ENCODE measurements around the gene SMURF1. TPM values are rescaled to one million over a fixed set of nuclear protein-coding genes. Genes with fewer than 3 reads are reported as not detected.

Gene SMURF1
- total and polyA plus RNA-seq, 2 donors (not counting 1 experiment from before 2014, with no cell fraction given): 17.2 to 18.7 TPM

DNA sequence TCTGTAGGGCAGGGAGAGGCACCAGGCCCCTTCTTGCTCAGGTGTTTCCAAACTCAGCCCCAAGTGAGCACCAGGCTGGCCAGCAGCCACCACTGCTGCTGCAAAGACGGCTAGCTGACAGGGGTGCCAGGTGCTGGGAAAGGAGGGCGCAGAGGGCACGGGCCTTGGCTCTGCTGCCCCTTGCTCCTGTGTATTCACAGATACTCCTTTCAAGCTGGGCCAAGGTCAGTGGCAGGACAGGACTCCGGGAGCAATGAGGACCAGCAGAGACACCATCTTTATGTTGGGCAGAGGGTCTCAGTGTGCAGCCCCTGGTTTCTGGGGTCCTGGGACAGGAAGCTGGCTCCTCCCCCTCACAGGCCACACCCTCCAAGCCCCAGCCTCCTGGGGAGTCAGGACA lies 110.1 kb downstream of the SMURF1 start:
- H3K4me2 ChIP-seq (ENCODE audit: extremely low read depth, insufficient read depth, low read length): no peak overlapping the region
- no peaks in the 10 kb centered on the region for H3K79me2 ChIP-seq (ENCODE audit: control insufficient read depth, insufficient read depth, low read length)
- DNase-seq (ENCODE audit: low read depth in 2 of 2): no peak
- no peak overlapping the region for H3K9ac ChIP-seq (ENCODE audit: insufficient read depth, low read length)
- TF ChIP-seq, protein P1, sequence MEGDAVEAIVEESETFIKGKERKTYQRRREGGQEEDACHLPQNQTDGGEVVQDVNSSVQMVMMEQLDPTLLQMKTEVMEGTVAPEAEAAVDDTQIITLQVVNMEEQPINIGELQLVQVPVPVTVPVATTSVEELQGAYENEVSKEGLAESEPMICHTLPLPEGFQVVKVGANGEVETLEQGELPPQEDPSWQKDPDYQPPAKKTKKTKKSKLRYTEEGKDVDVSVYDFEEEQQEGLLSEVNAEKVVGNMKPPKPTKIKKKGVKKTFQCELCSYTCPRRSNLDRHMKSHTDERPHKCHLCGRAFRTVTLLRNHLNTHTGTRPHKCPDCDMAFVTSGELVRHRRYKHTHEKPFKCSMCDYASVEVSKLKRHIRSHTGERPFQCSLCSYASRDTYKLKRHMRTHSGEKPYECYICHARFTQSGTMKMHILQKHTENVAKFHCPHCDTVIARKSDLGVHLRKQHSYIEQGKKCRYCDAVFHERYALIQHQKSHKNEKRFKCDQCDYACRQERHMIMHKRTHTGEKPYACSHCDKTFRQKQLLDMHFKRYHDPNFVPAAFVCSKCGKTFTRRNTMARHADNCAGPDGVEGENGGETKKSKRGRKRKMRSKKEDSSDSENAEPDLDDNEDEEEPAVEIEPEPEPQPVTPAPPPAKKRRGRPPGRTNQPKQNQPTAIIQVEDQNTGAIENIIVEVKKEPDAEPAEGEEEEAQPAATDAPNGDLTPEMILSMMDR (conservative IDR thresholded peaks at IDR 0.05 in 1 of 2, IDR thresholded peaks at IDR 0.05 in 1 of 2; ENCODE audit: low read depth in 1 of 2, low read length in 2 of 2): no peak
- TF ChIP-seq EZH2 (IDR thresholded peaks at IDR 0.05; ENCODE audit: low read length, missing control alignments): no peak
- no peaks in the 10 kb centered on the region for H3K9me3 ChIP-seq (ENCODE audit: control insufficient read depth, insufficient read depth, low read depth, low read length)
- H3K4me1 ChIP-seq (ENCODE audit: control insufficient read depth, extremely low read depth, insufficient read depth, low read length): peaks cover 2% of the 10 kb centered on the region
- no peak overlapping the region for H2AFZ ChIP-seq (ENCODE audit: low read length)
- no peak overlapping the region for H3K4me3 ChIP-seq (replicated peaks in 1 of 4; ENCODE audit: control extremely low read depth in 1 of 4, insufficient read depth in 1 of 4, low read depth in 3 of 4, low read length in 4 of 4)
- H3K27ac ChIP-seq (ENCODE audit: insufficient read depth, low read length): no peak overlapping the region
- H4K20me1 ChIP-seq (ENCODE audit: control insufficient read depth, extremely low read depth, insufficient read depth, low read length): no peaks in the 10 kb centered on the region
- no peaks in the 10 kb centered on the region for H3K27me3 ChIP-seq (ENCODE audit: control insufficient read depth, insufficient read depth, low read length)
- peaks cover 45% of the 10 kb centered on the region for H3K36me3 ChIP-seq (ENCODE audit: control insufficient read depth, insufficient read depth, low read length)

DNA sequence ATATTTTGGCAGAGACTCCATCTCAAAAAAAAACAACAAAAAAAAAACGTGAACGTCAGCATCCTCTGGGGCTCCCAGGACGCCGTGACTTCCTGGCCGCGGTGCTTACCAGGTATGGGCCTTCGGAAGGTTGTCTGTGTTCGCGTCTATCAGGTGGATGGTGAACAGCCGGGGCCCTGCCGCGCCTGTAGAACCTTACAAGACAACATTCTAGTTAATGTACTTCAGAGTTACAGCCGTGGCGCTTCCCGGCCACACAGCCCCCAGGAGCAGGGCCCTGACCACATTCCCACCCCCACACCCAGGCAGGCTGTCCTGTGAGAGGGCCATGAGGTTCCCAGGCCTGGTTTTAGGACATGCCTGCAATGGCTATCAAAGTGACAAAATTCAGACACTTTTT lies 111.0 kb downstream of the SMURF1 start:
- no peak overlapping the region for H3K9ac ChIP-seq (ENCODE audit: insufficient read depth, low read length)
- DNase-seq (ENCODE audit: low read depth in 2 of 2): no peak
- H3K4me3 ChIP-seq (replicated peaks in 1 of 4; ENCODE audit: control extremely low read depth in 1 of 4, insufficient read depth in 1 of 4, low read depth in 3 of 4, low read length in 4 of 4): no peak overlapping the region
- TF ChIP-seq, protein P1 (conservative IDR thresholded peaks at IDR 0.05 in 1 of 2, IDR thresholded peaks at IDR 0.05 in 1 of 2; ENCODE audit: low read depth in 1 of 2, low read length in 2 of 2): no peak
- no peak for TF ChIP-seq EZH2 (IDR thresholded peaks at IDR 0.05; ENCODE audit: low read length, missing control alignments)
- no peaks in the 10 kb centered on the region for H3K27me3 ChIP-seq (ENCODE audit: control insufficient read depth, insufficient read depth, low read length)
- H3K79me2 ChIP-seq (ENCODE audit: control insufficient read depth, insufficient read depth, low read length): no peaks in the 10 kb centered on the region
- no peak overlapping the region for H3K4me2 ChIP-seq (ENCODE audit: extremely low read depth, insufficient read depth, low read length)
- no peak overlapping the region for H3K27ac ChIP-seq (ENCODE audit: insufficient read depth, low read length)
- H3K36me3 ChIP-seq (ENCODE audit: control insufficient read depth, insufficient read depth, low read length): peaks cover 46% of the 10 kb centered on the region
- no peaks in the 10 kb centered on the region for H3K9me3 ChIP-seq (ENCODE audit: control insufficient read depth, insufficient read depth, low read depth, low read length)
- H3K4me1 ChIP-seq (ENCODE audit: control insufficient read depth, extremely low read depth, insufficient read depth, low read length): peaks cover 2% of the 10 kb centered on the region
- no peaks in the 10 kb centered on the region for H4K20me1 ChIP-seq (ENCODE audit: control insufficient read depth, extremely low read depth, insufficient read depth, low read length)
- H2AFZ ChIP-seq (ENCODE audit: low read length): no peak overlapping the region

DNA sequence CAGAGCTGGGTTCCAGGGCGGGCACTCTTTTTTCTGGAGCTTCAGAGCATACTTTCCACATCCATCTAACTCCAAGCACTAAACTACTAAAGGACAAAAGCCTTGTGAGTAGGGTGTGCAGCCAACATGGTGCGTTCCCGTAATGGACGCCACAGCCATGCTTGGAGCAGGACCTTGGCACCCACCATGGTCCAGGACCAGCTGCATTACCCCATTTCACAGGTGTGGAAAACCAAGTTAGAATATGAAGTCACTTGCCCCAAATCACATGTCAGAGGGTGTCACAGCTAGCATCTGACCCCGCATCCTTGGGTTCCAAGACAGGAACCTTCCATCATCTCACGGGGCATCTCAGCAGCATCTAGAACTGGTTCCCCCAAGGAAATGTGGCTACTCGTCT lies 112.4 kb downstream of the SMURF1 start:
- no peaks in the 10 kb centered on the region for H3K9me3 ChIP-seq (ENCODE audit: control insufficient read depth, insufficient read depth, low read depth, low read length)
- no peaks in the 10 kb centered on the region for H3K79me2 ChIP-seq (ENCODE audit: control insufficient read depth, insufficient read depth, low read length)
- no peaks in the 10 kb centered on the region for H3K4me1 ChIP-seq (ENCODE audit: control insufficient read depth, extremely low read depth, insufficient read depth, low read length)
- DNase-seq (ENCODE audit: low read depth in 2 of 2): no peak
- H3K36me3 ChIP-seq (ENCODE audit: control insufficient read depth, insufficient read depth, low read length): peaks cover 39% of the 10 kb centered on the region
- no peaks in the 10 kb centered on the region for H3K27me3 ChIP-seq (ENCODE audit: control insufficient read depth, insufficient read depth, low read length)
- no peak overlapping the region for H3K4me3 ChIP-seq (replicated peaks in 1 of 4; ENCODE audit: control extremely low read depth in 1 of 4, insufficient read depth in 1 of 4, low read depth in 3 of 4, low read length in 4 of 4)
- H4K20me1 ChIP-seq (ENCODE audit: control insufficient read depth, extremely low read depth, insufficient read depth, low read length): no peaks in the 10 kb centered on the region
- TF ChIP-seq EZH2 (IDR thresholded peaks at IDR 0.05; ENCODE audit: low read length, missing control alignments): no peak
- TF ChIP-seq, protein P1 (conservative IDR thresholded peaks at IDR 0.05 in 1 of 2, IDR thresholded peaks at IDR 0.05 in 1 of 2; ENCODE audit: low read depth in 1 of 2, low read length in 2 of 2): no peak
- no peak overlapping the region for H2AFZ ChIP-seq (ENCODE audit: low read length)
- H3K27ac ChIP-seq (ENCODE audit: insufficient read depth, low read length): no peak overlapping the region
- H3K4me2 ChIP-seq (ENCODE audit: extremely low read depth, insufficient read depth, low read length): no peak overlapping the region
- H3K9ac ChIP-seq (ENCODE audit: insufficient read depth, low read length): no peak overlapping the region
